Stimulated activated CD4-positive, alpha-beta T cell treated with anti-CD3 and anti-CD28 coated beads, Interleukin-4, amount 100 ng/mL, for 48 hours (primary cell): ENCODE measurements around the gene NUP153.
A peak's percentile ranks its signal among the peaks of the same experiment; 100 is the strongest.
"Not testable (repeated sequence)": the region's sequence is repeated elsewhere in the genome, so short reads cannot be mapped to it uniquely, and the experiment has no call there.

ENCODE experiments used
- DNase-seq, 2 donors: peaks; one replicate each; pipeline ENCODE4 v3.0.0-alpha.2; 2020; ENCODE audit warnings: low read depth in 2 of 2

NUP153 gene

DNA sequence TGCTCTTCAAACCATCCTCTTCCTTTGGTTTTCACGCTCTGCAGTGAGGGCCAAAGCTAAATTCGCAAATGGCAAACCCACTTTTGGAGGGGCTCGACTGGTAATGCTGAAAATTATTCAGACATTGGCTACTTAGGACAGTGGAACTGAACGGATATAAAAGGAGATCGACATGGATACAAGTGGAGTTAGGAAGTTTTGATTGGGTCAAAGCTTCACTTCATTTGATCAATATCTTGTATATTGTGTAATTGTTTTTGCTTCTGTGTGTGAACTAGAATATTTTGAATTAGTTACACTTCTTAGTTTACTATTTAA is 105.4 kb downstream of the NUP153 start:
- DNase-seq: no peak

DNA sequence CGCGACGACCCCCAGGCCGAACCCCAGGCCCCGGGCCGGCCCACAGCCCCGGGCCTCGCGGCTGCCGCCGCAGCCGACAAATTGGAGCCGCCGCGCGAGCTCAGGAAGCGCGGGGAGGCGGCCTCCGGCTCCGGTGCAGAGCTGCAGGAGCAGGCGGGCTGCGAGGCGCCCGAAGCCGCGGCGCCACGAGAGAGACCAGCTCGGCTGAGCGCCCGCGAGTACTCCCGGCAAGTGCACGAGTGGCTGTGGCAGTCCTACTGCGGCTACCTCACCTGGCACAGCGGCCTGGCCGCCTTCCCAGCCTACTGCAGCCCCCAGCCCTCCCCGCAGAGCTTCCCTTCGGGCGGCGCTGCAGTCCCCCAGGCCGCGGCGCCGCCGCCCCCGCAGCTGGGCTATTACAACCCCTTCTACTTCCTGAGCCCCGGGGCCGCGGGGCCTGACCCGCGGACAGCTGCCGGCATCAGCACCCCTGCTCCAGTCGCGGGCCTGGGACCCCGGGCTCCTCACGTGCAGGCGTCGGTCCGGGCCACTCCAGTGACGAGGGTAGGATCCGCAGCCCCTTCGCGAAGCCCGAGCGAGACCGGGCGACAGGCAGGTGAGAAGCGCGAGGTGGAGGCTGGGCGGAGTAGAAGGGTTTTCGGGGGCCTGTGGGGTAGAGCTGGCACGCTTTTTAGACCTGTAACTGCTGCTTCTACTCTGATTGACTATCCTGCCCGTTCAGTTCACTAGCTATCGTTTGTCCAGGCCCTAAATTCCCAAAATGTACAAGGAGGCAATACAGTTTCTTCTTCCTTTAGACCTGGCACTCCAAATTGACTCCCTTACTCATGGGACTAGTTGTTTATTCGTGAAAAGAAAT is 106.0 kb downstream of the NUP153 start:
- peak in 1 of 2 donors; percentile 31 for DNase-seq

DNA sequence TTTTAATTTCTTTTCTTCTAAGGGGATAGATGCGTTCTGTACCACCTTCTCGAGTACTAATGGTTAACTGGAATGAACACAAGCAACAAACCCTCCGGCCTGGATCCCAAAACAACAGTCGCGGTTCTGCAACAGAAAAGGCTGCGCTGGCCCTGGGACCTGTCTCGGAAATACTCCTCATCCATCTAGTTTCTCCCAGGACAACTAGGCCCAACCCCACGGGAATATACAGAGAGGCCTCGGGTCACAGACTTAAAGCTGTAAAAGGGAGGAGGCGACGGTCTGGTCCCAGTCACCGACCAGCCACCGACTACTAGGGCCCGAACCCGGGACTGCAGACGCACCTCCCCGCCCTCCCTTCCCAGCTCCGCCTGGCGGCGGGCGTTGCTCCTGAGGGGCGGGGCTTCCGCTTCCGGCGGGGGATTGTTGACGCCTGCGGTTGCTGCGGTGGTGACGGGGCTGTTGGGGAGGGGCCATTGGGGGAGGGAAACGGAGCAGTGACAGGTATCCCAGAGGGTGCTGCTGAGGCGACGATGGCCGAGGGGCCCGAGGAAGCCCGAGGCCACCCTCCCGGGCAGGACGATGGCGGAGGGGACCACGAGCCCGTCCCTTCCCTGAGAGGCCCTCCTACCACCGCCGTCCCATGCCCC is 106.7 kb downstream of the NUP153 start, which contains the start of gene FAM8A1:
TSS of gene FAM8A1 (plus strand) at position 426 of the 650 bp plus-strand sequence. CDS start at position 534, 108 bp downstream.
- peak; percentile 95 to 96 for DNase-seq

DNA sequence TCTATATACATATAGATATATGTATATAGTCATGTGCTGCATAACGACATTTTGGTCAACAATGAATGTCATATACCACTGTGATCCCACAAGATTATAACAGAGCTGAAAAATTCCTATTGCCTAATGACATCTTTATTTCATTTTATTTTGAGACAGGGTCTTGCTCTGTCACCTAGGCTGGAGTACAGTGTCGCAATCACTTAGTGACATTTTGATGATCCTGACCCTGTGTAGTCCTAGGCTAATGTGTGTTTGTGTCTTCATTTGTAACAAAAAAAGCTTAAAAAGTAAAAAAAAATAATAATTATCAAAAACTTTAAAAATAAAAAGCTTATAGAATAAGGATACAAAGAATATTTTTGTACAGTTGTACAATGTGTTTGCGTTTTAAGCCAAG is 110.6 kb downstream of the NUP153 start:
- DNase-seq: no peak

DNA sequence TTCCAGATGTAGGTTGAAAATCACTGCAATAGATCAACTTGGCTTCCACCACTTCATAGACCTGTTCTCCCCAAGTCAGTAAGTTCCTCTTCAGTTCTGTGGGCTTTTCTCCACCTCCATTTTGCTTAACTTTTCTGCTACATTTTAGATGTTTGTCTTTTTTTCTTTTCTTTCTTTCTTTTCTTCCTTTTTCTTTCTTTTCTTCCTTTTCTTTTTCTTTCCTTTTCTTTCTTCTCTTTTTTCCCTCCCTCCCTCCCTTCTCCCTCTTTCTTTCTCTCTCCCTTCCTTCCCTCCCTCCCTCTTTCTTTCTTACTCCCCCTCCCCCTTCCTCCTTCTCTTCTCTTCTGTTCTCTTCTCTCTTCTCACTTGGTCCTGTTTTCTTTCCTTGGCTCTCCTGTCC is 113.5 kb downstream of the NUP153 start:
- no peak for DNase-seq

DNA sequence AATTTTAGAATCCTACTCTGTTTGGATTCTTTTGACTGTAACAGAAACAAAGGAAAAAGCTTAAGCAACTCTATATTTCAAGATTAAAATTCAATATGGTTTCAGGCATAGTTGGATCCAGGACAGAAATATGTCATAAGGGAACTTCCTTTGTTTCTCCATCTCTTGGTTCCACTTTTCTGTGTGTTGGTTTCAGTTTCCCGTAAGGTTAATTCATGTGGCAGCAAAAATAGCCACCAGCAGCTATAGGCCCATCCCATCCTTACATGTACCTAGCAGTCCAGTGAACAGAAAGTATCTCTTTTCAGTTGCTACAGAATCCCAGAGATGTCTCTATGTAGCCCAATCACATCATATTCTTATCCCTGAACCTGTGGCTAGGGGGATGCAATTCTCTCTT is 115.4 kb downstream of the NUP153 start:
- DNase-seq: no peak

DNA sequence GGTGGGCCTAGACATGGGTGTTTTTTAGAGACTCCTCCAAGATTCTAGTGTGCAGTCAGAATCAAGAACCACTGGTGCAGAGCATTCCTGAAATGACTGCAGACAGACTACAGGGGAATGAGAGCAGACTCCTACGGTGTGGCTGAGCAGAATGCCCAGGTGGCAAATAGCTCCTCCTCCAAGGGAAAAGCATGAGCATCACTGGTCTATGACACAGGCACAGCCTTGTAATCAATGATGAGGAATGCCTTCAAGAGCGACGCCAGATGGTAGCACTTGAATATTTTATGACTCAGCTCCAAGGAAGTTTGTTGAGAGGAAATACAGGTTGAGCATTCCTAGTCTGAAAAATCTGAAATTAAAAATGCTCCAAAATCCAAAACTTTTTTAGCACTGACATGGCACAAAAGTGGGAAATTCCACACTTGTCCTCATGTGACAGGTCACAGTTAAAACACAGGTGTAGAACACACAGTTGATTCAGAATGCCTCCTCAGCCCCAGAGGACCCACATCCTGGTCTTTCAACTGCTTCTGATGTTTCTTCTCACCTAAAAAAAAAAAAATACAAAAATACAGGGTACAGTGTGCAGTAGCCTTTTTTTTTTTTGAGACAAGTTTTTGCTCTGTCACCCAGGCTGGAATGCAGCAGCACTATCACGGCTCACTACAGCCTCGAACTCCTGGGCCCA is 117.2 kb downstream of the NUP153 start:
- no peak for DNase-seq

DNA sequence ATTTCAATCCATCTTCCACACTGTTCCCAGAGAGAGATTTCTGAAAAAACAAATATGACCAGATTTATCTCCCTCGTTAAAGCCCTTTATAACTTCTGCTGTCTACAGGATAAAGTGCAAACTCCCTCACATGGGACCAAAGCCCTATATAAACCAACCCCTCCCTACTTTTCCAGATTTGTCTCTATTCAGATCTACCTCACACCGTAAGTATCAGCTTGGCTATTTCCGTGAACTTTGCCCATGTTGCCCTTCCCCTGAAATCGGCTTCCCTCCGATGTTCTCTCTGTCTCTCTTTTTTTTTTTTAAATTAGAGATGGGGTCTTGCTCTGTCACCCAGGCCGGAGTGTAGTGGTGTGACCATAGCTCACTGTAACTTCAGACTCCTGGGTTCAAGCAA is 118.7 kb downstream of the NUP153 start:
- no peak for DNase-seq

DNA sequence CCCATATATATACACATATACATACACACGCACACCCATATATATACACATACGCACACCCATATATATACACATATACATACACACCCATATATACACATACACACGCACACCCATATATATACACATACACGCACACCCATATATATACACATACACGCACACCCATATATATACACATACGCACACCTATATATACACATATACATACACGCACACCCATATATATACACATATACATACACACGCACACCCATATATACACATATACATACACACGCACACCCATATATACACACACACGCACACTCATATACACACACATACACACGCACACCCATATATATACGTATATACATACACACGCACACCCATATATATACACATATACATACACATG is 120.1 kb downstream of the NUP153 start:
- not testable (repeated sequence) for DNase-seq

DNA sequence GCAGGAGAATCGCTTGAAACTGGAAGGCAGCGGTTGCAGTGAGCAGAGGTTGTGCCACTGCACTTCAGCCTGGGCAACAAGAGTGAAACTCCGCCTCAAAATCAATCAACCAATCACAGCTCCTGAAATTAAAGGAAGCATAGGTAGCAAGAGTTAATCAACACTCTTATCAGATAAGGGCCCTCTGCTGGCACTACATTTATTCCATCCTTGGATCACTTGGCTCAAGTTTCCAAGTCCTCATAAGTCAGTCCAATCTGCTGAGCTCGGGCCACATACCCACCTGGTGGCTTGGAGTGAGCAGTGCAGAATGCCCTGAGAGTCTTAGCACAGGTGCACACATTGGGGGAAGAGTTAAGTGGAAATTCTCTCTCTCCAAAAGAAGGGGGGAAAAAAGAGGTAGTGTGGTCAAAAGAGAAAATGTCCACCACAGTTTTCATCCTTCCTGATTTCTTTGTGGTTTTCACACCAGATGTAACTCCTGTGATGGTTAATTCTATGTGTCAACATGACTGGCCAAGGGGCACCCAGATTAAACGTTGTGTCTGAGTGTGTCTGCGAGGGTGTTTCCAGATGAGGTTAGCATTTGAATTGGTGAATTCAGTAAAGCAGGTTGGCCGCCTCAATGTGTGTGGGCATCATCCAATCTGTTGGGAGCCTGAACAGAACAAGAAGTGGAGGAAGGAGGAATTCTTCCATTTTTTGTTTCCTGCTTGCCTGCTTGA is 120.8 kb downstream of the NUP153 start:
- no peak for DNase-seq

DNA sequence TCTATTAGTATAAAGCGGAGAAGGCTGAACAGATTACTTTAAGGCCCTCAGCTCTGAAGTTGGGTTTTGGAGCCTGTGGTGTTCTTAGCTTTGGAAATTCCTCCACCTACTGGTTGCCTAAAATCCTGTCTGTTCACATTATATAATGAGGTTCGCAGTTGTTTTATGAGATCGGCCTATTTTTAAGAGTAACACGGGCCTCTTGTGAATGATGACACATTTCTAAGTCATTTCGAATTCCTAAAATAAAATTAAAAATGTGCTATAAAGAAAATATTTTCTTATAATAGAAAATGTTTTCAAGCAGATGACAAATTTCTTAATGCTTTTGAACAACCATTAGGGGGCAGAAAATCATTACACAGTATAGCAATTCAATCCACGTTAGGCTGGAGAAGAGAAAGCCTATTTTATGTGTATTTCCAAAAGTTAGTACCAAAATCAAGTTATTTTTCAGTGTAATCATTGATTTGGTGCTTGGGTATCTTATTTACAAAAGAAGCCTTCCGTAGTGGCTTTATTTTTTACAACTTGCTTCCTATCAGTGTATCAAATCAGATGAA is 122.4 kb downstream of the NUP153 start:
- DNase-seq: no peak

DNA sequence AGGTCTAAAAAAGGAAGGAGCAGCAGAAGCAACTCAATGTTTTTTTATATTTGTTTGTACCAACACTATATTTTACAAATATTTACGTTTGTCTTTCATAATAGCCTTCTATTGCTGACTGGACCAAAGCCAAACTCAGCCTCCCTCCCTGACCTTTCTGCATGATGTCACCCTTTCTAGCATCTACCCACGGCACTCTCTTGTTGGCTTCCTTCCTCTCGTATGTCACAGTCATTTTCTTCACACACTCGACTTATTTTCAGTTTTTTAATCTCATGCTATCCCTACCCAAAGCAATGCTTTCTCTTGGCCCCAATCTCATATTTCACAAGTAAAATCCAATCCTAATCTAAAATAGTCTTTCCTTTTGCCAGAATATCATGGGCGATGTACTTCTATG is 122.9 kb downstream of the NUP153 start:
- no peak for DNase-seq

DNA sequence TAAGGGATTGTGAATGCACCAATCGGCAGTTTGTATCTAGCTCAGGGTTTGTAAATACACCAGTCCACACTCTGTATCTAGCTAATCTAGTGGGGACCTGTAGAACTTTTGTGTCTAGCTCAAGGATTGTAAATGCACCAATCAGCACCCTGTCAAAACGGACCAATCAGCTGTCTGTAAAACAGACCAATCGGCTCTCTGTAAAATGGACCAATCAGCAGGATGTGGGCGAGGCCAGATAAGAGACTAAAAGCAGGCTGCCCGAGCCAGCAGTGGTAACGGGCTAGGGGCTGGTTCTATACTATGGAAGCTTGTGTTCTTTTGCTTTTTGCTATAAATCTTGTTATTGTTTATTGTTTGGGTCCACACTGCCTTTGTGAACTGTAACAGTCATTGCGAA is 125.4 kb downstream of the NUP153 start:
- not testable (repeated sequence) for DNase-seq

DNA sequence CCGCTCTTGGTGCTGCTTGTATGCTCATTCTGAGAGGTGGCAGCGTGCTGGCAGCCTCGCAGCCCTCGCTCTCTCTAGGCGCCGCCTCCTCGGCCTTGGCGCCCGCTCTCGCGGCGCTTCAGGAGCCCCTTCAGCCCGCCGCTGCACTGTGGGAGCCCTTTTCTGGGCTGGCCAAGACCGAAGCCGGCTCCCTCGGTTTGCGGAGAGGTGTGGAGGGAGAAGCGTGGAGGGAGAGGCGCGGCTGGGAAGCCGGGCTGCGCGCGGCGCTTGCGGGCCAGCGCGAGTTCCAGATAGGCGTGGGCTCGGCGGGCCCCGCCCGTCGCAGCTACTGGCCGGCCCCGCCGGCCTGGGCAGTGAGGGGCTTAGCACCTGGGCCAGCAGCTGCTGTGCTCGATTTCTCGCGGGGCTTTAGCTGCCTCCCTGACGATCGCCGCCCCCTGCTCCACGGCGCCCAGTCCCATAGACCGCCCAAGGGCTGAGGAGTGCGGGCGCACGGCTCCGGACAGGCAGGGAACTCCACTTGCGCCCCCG is 126.1 kb downstream of the NUP153 start:
- peak in 1 of 2 donors; percentile 28 for DNase-seq

DNA sequence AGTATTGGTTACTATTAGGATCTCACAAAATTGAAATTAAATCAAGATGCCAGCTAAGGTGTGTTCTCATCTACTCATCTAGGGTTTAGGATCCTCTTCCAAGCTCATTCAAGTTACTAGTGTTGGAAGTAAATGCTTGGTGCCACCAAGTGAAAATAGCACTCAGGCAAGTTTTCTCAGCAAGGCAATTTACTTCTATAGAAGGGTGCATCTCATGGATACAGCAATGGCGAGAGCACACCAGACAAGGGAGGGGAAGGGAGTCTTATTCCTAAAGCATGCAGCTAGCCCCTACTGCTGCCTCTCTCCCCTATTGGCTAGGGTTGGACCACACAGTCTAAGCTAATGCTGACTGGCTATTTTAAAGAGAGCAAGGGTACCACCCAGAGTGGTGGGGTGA is 129.7 kb downstream of the NUP153 start:
- DNase-seq: no peak

DNA sequence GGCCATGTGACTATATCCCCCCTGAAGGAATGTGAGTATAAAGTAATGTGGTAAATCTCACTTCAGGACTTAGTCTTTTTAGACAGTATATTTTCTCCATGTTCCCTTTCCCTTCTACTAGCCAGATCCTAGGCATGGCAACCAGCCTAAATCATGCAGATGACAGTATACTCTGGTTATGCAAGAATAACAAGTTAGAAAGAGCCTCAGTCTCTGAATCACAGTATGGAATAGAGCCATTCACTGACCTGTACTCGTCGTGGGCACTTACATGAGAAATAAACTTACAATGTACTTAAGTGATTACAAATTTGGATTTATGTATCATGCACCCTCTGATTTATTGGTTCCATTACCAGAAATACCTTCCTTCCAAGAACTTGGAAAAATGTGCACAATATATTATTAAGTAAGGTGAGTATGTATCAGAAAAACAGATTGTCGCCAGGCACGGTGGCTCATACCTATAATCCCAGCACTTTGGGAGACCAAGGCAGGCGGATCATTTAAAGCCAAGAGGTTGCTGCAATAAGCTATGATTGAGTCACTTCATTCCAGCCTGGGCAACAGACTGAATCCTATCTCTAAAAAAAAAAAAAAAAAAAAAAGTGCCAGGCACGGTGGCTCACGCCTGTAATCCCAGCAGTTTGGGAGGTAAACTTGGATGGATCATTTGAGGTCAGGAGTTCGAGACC is 131.7 kb downstream of the NUP153 start:
- no peak for DNase-seq

DNA sequence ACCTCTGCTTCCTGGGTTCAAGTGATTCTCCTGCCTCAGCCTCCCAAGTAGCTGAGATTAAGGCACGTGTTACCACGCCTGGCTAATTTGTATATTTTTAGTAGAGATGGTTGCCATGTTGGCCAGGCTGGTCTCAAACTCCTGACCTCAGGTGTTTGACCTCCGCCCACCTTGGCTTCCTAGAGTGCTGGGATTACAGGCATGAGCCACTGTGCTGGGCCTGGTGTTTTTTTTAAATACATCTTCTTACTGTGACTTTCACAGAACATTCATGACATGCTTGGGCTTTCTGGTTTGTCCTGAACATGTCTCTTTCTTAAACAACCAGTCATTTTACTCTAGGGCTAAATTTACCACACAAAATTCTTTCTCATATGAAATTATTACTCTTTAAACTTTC is 141.3 kb downstream of the NUP153 start:
- DNase-seq: no peak
